ENCODE data around the gene TPSG1.
"Not testable (repeated sequence)": the region's sequence is repeated elsewhere in the genome, so short reads cannot be mapped to it uniquely, and the experiment has no call there.

The TPSG1 gene

GRCh38 chr16:1256874-1257322, 31.8 kb upstream of the TPSG1 start:
- no peak for TF ChIP-seq CTCF (IDR thresholded peaks at IDR 0.05; ENCODE audit: extremely low read depth, insufficient read depth, missing control alignments)
- in situ Hi-C loops (cut with MboI; ENCODE audit: low pct_unique_long_range_greater_than_20kb, low sequenced_read_pairs, unreplicated experiment) = no loop called here
- no peak for DNase-seq (ENCODE audit: low spot score)

- in situ Hi-C loops (cut with MboI; ENCODE audit: low pct_unique_long_range_greater_than_20kb, low sequenced_read_pairs, unreplicated experiment); DNase-seq (ENCODE audit: low spot score): not testable (repeated sequence)
Observed at GRCh38 chr16:1256296-1256873, 31.3 kb upstream of the TPSG1 start.

GRCh38 chr16:1255276-1256122, 30.4 kb upstream of the TPSG1 start, which contains the start of gene TPSD1:
Gene TPSD1, plus strand, starts transcription at chr16:1256069. Its CDS starts 212 bp downstream, at chr16:1256281.
- DNase-seq (ENCODE audit: low spot score); in situ Hi-C loops (cut with MboI; ENCODE audit: low pct_unique_long_range_greater_than_20kb, low sequenced_read_pairs, unreplicated experiment): not testable (repeated sequence)

- in situ Hi-C loops (cut with MboI; ENCODE audit: low pct_unique_long_range_greater_than_20kb, low sequenced_read_pairs, unreplicated experiment); DNase-seq (ENCODE audit: low spot score): not testable (repeated sequence)
Observed at GRCh38 chr16:1254821-1255220, 29.8 kb upstream of the TPSG1 start.

GRCh38 chr16:1253701-1254364, 28.8 kb upstream of the TPSG1 start:
- in situ Hi-C loops (cut with MboI; ENCODE audit: low pct_unique_long_range_greater_than_20kb, low sequenced_read_pairs, unreplicated experiment); DNase-seq (ENCODE audit: low spot score): not testable (repeated sequence)

GRCh38 chr16:1249031-1249755, 24.1 kb upstream of the TPSG1 start:
- in situ Hi-C loops (cut with MboI; ENCODE audit: low pct_unique_long_range_greater_than_20kb, low sequenced_read_pairs, unreplicated experiment); DNase-seq (ENCODE audit: low spot score): not testable (repeated sequence)

- DNase-seq (ENCODE audit: low spot score); in situ Hi-C loops (cut with MboI; ENCODE audit: low pct_unique_long_range_greater_than_20kb, low sequenced_read_pairs, unreplicated experiment): not testable (repeated sequence)
Observed at GRCh38 chr16:1247903-1248537, 23.0 kb upstream of the TPSG1 start.

GRCh38 chr16:1245452-1246020, 20.5 kb upstream of the TPSG1 start:
- in situ Hi-C loops (cut with MboI; ENCODE audit: low pct_unique_long_range_greater_than_20kb, low sequenced_read_pairs, unreplicated experiment) = no loop called here
- TF ChIP-seq CTCF (IDR thresholded peaks at IDR 0.05; ENCODE audit: extremely low read depth, insufficient read depth, missing control alignments) = no peak
- no peak for DNase-seq (ENCODE audit: low spot score)

- no peak for TF ChIP-seq CTCF (IDR thresholded peaks at IDR 0.05; ENCODE audit: extremely low read depth, insufficient read depth, missing control alignments)
- no peak for DNase-seq (ENCODE audit: low spot score)
- in situ Hi-C loops (cut with MboI; ENCODE audit: low pct_unique_long_range_greater_than_20kb, low sequenced_read_pairs, unreplicated experiment) = no loop called here
Observed at GRCh38 chr16:1244881-1245280, 19.8 kb upstream of the TPSG1 start.

- DNase-seq (ENCODE audit: low spot score); in situ Hi-C loops (cut with MboI; ENCODE audit: low pct_unique_long_range_greater_than_20kb, low sequenced_read_pairs, unreplicated experiment): not testable (repeated sequence)
Observed at GRCh38 chr16:1243907-1244850, 19.1 kb upstream of the TPSG1 start.

- DNase-seq (ENCODE audit: low spot score); in situ Hi-C loops (cut with MboI; ENCODE audit: low pct_unique_long_range_greater_than_20kb, low sequenced_read_pairs, unreplicated experiment): not testable (repeated sequence)
Observed at GRCh38 chr16:1243363-1243762, 18.3 kb upstream of the TPSG1 start.

GRCh38 chr16:1241081-1241480, 16.0 kb upstream of the TPSG1 start:
- in situ Hi-C loops (cut with MboI; ENCODE audit: low pct_unique_long_range_greater_than_20kb, low sequenced_read_pairs, unreplicated experiment); DNase-seq (ENCODE audit: low spot score): not testable (repeated sequence)

Data from GM13977 (cell line).